Neutrophil (primary cell): ENCODE data around the gene ATP7B.

ENCODE experiments used
- H3K27ac ChIP-seq: fragments of 200-600 bp; sonication (generic); 2 replicates; pipeline ENCODE4 v1.5.1; 2016; ENCODE audit warnings: mild to moderate bottlenecking, moderate library complexity
- H3K27me3 ChIP-seq: fragments of 200-600 bp; sonication (generic); 2 replicates; pipeline ENCODE4 v1.6.0; 2016; ENCODE audit warnings: mild to moderate bottlenecking
- H3K36me3 ChIP-seq: fragments of 200-600 bp; sonication (generic); 2 replicates; pipeline ENCODE4 v1.5.1; 2017
- H3K4me1 ChIP-seq, 2 experiments: fragments of 200-600 bp in 1 of 2; sonication (generic) in 1 of 2; 1 replicate in 1 of 2; 2 replicates in 1 of 2; pipeline versions ENCODE4 v1.5.1 to v1.6.1; 2013 to 2016; ENCODE audit warnings: low read depth in 1 of 2, low read length in 1 of 2, mild to moderate bottlenecking in 1 of 2, moderate library complexity in 1 of 2; ENCODE audit not compliant: control insufficient read depth in 1 of 2, insufficient read depth in 1 of 2
- H3K4me3 ChIP-seq, 2 experiments: fragments of 200-600 bp in 1 of 2; sonication (generic) in 1 of 2; 1 replicate in 1 of 2; 2 replicates in 1 of 2; pipeline ENCODE4 v1.5.1; 2013 to 2016; ENCODE audit warnings: low read depth in 1 of 2, low read length in 1 of 2, mild to moderate bottlenecking in 1 of 2, moderate library complexity in 1 of 2
- H3K9me3 ChIP-seq: fragments of 200-600 bp; sonication (generic); 2 replicates; pipeline ENCODE4 v1.5.1; 2016
- TF ChIP-seq, protein P1 (sequence below): fragments of 200-600 bp; sonication (generic); IDR thresholded peaks from 2 replicates; pipeline ENCODE4 v1.5.1; 2016; ENCODE audit warnings: antibody characterized with exemption

The ATP7B gene

GRCh38 chr13:51938454-51938853, 72.8 kb downstream of the ATP7B start:
- no peak overlapping the region for H3K4me3 ChIP-seq

DNA sequence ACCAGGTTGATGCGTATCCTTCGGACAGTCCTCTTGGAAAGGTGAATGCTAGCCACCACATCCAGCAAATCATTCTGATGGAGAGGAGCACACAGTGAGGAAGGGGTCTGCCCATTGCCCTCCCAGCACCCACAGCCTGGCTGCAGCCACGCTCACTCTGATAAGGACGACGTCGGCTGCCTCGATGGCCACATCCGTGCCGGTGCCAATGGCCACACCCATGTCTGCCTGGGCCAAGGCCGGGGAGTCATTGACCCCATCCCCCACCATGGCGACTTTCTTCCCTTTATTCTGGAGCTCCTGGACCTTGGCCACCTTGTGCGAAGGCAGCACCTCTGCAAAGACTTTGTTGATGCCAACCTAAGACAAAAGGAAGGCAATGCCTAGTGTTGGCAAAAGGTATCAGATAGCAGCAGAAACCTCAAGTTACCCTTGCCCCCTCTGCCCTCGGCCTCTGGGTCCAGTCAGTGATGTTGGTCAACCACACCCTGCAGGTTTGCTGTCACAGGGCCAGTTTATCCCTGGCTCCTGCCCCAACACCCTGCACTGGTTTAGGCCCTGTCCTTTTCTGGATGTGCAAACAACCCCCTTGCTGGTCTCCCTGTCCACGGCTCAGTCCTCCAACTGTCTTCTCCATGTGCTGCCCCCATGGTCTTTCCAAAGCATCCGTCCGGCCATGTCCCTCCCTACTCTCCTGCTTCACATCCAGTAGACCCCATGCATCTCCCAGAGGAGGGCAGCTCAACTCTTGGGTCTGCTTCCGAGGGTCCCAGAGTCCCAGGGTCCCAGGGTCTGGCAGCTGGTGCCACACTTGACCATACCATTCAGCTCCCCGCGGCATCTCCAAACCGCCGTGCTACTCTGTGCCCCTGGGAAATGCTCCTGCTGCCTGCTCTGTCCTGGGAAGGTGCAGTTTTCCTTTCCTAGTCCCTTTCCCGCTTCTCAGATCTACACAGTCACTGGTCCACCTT, 73.6 kb downstream of the ATP7B start:
- Histone ChIP-seq H3K27me3 (no peaks in the 10 kb centered on the region), H3K9me3 (no peaks in the 10 kb centered on the region), H3K27ac (no peak overlapping the region), H3K36me3 (no peaks in the 10 kb centered on the region), H3K4me3 (no peak overlapping the region), H3K4me1 (no peaks in the 10 kb centered on the region)
- TF ChIP-seq, protein P1, sequence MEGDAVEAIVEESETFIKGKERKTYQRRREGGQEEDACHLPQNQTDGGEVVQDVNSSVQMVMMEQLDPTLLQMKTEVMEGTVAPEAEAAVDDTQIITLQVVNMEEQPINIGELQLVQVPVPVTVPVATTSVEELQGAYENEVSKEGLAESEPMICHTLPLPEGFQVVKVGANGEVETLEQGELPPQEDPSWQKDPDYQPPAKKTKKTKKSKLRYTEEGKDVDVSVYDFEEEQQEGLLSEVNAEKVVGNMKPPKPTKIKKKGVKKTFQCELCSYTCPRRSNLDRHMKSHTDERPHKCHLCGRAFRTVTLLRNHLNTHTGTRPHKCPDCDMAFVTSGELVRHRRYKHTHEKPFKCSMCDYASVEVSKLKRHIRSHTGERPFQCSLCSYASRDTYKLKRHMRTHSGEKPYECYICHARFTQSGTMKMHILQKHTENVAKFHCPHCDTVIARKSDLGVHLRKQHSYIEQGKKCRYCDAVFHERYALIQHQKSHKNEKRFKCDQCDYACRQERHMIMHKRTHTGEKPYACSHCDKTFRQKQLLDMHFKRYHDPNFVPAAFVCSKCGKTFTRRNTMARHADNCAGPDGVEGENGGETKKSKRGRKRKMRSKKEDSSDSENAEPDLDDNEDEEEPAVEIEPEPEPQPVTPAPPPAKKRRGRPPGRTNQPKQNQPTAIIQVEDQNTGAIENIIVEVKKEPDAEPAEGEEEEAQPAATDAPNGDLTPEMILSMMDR: no peak

More at GRCh38 chr13:51938454-51938853, 72.8 kb downstream of the ATP7B start:
- TF ChIP-seq, protein P1: no peak
- no peaks in the 10 kb centered on the region for H3K9me3 ChIP-seq
- H3K27me3 ChIP-seq: no peaks in the 10 kb centered on the region
- no peaks in the 10 kb centered on the region for H3K36me3 ChIP-seq
- H3K4me1 ChIP-seq: no peaks in the 10 kb centered on the region
- no peak overlapping the region for H3K27ac ChIP-seq

- H3K4me3 ChIP-seq: no peak overlapping the region
- H3K4me1 ChIP-seq: no peaks in the 10 kb centered on the region
- H3K36me3 ChIP-seq: no peaks in the 10 kb centered on the region
- TF ChIP-seq, protein P1: no peak
- no peaks in the 10 kb centered on the region for H3K9me3 ChIP-seq
- no peaks in the 10 kb centered on the region for H3K27me3 ChIP-seq
- no peak overlapping the region for H3K27ac ChIP-seq
These were observed 75.7 kb downstream of the ATP7B start for GRCh38 chr13:51935326-51936171.

DNA sequence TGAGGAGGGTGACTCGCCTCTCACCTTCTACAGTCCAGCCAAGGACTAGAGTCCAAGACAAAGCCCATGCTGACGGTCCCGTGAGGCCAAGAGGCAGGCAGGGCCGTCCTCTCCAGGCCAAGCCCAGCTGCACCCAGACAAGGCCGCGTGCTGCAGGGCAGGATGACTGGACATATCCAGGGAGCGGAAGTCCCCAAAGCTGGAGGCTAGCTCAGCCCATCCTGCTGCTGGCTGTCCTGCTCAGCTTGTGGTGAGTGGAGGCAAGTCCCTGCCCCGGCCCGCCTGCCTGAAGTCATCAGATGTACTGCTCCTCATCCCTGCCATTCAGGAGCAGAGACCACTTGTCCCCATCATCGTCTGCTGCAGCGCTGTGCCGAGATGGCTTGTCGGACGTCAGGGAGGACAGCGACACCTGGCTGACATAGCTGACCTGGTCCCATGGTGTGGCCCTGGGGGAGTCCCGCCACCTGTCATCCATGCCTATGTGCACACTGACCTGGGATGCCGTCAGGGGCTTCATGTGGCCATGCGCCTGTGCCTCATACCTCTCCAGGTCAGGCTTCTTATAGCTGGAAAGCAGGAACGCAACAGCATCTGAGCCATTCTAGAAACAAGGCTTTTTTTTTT, 76.7 kb downstream of the ATP7B start:
- no peaks in the 10 kb centered on the region for H3K9me3 ChIP-seq
- no peak overlapping the region for H3K4me3 ChIP-seq
- H3K27ac ChIP-seq: no peak overlapping the region
- TF ChIP-seq, protein P1: no peak
- no peaks in the 10 kb centered on the region for H3K27me3 ChIP-seq
- H3K4me1 ChIP-seq: no peaks in the 10 kb centered on the region
- H3K36me3 ChIP-seq: no peaks in the 10 kb centered on the region

DNA sequence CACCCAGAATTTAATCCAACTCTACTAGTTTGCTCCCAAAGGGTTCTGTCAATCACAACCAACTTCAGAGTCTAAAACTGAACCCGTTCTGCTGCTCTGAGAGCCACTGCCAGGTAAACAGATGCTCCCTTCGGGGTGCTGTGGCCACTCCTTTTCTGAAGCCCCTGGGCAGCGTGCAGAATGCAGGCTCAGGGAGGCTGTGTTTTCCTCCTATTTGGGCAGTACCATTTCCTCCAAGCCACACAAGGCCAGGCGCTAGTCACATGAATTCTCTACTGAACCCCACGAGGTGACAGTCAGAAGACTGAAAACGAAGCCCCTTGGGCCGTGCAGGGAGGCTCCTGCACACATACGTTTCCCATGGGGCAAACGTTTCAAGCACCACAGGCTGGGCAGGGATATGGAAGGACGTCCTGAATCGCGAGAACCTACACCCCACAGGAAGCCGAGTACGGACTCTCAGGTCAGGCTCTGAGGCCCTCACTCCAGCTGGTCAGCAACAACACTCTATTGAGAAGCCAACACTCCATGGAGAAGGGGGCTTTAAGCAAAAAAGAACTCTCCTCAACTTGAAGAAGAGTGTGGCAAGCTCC, 77.7 kb downstream of the ATP7B start:
- Histone ChIP-seq H3K27me3 (no peaks in the 10 kb centered on the region), H3K4me3 (no peak overlapping the region), H3K36me3 (no peaks in the 10 kb centered on the region), H3K27ac (no peak overlapping the region), H3K4me1 (no peaks in the 10 kb centered on the region), H3K9me3 (no peaks in the 10 kb centered on the region)
- TF ChIP-seq, protein P1: no peak
